Measurements from ENCODE around the gene PPIB.
"Not testable (repeated sequence)": the region's sequence is repeated elsewhere in the genome, so short reads cannot be mapped to it uniquely, and the experiment has no call there.

Gene PPIB

DNA sequence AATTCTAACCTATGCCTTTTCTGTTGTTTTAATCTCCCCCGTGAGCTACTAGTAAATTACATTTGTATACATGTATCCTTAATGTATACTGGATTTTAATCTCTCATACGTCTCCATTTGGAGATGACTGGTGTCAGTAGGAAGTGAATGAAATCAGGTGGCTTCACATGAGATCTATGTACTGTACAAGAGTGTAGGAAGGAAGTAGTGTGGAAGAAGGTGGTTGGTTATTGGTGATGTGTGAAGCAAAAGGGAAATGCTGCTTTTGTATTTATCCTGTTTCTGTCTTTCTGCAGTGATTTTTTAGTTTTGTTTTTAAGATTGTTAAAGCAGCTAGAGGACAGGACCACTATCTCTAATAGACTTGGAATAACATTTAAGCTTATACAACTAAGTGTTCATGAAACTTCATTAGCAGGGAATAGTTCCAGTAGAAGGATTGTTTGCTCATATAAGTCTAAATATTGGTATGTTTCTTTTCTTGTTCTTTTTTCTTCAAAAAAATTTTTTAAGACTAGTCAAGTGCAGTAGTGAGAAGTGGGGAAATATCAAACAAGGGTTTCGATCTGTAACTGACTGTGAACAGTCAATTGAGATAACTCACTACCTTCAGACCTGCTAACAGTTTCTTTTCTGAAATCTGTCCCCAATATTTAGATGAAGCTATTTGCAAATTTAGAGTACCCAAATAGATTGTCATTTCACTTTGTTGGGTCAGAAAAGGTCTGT is 51.7 kb downstream of the PPIB start:
- in situ Hi-C loops (cut with MboI; ENCODE audit: low sequenced_read_pairs), result no loop called here

DNA sequence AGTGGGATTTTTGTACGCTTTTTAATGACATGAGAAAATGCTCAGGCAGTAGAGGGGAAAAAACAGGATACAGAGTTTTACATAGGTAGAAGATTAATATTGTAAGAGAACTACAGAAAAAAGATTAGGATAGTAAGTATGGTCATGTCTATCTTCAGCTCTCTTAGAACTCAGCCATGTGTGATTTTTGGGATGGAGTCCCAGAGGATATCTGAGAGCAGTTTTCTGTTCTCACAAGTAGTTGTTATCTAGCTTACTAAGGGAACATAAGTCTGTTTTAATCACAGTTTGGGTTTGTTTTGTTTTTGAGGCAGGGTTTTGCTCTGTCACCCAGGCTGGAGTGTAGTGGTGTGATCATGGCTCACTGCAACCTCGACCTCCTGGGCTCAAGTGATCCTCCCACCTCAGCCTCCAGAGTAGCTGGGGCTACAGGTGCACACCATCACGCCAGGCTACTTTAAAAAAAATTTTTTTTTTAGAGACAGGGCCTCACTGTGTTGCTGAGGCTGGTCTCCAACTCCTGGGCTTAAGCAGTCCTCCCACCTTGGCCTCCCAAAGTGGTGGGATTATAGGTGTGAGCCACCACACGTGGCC is 52.6 kb downstream of the PPIB start:
- in situ Hi-C loops (cut with MboI; ENCODE audit: low sequenced_read_pairs), result not testable (repeated sequence)

DNA sequence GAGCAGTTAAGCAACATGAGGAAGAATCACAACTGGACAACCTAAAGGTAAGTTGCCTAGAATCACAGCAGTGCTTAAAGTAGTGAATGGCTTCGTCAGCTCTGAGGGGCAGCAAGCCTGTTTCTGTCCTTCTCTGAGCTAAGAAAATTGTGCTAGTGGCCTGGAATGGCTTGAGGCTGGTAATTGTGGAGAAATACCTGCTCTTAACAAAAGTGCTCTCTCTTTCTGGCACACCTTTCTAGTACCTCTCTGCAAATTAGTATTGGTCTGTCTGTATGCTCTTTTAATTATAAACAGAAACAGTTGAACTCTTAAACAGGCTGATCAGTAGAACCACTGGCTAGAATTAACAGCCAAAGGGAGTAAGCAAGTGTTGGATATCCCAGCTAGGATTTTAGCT is 55.5 kb downstream of the PPIB start:
- in situ Hi-C loops (cut with MboI; ENCODE audit: low sequenced_read_pairs), result no loop called here
